Measurements from ENCODE around the gene SLC36A2.
"Not testable (repeated sequence)": the region's sequence is repeated elsewhere in the genome, so short reads cannot be mapped to it uniquely, and the experiment has no call there.

The SLC36A2 gene

DNA sequence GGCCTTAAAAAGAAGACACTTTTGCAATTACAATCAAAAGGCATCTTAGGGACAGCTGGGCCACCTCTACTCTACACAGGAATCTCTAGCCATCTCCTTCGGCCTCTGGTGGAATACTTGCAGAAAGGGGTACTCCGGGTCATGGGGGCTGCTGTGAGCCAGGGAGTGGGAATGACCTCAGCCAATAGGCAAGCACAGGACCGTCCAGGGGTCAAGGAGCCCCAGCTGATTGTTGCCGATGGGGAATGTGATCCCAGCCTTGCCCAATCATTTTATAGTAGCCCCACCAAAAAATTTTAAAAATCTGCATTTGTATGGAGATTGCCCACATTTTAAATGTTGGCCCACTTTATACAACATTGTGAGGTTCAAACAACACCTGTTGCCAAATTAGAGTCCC, 26.9 kb downstream of the SLC36A2 start:
- no peak for DNase-seq

- no peak for DNase-seq
These were observed 28.3 kb downstream of the SLC36A2 start for GRCh38 chr5:151318850-151319732.

DNA sequence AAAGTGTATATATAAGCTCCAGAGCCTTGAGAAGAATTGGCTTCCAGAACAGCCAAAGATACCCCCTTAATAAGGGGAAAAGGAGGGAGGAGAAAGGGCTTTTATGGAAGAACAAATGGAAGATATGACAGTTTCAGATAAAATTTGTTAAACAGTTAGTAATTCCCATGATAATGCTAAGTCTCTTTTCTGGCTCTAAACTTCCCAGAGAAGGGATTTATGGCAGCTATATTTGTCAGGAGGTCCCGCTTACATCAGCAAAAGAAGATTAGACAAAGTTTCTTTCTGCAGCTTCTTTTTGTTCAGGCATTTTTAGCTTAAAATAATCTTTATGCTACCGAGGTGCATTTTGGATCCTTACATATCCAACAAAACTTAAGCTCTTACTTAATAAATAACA, 29.5 kb downstream of the SLC36A2 start:
- DNase-seq, result no peak

- DNase-seq, result no peak
These were observed 31.3 kb downstream of the SLC36A2 start for GRCh38 chr5:151315998-151316597.

DNA sequence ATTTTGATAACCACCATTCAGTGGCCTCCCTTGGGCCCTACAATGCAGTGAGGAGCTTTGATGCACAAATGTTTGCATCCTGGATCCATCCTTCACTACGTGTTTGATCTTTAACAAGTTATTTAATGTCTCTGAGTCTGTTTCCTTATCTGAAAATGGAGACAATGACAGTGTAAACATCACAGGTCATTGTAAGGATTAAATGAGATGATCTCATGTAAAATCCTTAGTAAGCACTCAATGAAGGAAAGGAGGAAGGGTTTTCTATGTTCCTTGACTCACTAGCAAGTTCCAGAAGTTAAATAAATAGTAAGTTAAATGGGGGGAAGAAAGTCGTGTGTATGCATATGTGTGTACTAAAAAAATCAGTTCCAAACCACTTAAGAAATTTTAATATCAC, 34.0 kb downstream of the SLC36A2 start:
- no peak for DNase-seq

GRCh38 chr5:151312756-151313324, 34.5 kb downstream of the SLC36A2 start:
- DNase-seq, result no peak

DNA sequence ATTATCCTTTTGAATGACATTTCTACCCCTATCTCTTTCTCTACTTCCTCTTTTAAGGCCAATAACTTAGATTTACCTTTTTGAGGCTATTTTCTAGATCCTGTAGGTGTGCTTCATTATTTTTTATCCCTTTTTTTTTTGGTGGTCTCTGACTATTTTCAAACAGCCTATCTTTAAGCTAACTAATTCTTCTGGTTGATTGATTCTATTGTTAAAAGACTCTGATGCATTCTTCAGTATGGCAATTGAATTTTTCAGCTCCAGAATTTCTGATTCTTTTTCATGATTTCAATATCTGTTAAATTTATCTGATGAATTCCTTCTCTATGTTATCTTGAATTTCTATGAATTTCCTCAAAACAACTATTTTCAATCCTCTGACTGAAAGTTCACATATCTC, 36.4 kb downstream of the SLC36A2 start:
- DNase-seq, result no peak

GRCh38 chr5:151309821-151310220, 37.5 kb downstream of the SLC36A2 start:
- not testable (repeated sequence) for DNase-seq

DNA sequence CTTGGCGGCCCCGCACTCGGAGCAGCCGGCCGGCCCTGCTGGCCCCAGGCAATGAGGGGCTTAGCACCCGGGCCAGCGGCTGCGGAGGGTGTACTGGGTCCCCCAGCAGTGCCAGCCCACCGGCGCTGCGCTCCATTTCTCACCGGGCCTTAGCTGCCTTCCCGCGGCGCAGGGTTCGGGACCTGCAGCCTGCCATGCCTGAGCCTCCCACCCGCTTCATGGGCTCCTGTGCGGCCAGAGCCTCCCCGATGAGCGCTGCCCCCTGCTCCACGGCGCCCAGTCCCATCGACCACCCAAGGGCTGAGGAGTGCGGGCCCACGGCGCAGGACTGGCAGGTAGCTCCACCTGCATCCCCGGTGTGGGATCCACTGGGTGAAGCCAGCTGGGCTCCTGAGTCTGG, 38.1 kb downstream of the SLC36A2 start:
- DNase-seq, result not testable (repeated sequence)

DNA sequence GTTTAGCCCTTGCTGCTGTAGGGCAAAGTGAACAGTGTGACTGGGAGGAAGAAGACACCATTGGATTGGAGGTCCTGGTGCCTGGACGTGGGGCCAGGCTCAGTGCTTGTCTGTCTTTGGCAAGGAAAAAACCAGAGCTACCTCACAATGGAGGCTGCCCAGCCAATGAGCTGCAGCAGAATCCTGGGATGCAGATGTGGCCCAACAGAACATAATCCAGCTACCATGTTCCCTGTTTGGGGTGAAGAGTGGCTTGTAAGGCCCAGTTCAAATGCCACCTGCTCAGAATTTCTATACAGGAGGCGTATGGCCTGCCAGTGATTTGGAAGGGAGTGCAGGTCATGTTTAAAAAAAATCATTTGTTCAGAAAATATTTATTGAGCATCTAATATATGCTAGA, 43.7 kb downstream of the SLC36A2 start, which contains the start of gene SLC36A3:
Gene SLC36A3 (minus strand): TSS at position 101 of the 400 bp plus-strand sequence. CDS start 412 bp downstream, outside the sequence.
- no peak for DNase-seq

GRCh38 chr5:151298063-151298855, 49.1 kb downstream of the SLC36A2 start:
- no peak for DNase-seq

DNA sequence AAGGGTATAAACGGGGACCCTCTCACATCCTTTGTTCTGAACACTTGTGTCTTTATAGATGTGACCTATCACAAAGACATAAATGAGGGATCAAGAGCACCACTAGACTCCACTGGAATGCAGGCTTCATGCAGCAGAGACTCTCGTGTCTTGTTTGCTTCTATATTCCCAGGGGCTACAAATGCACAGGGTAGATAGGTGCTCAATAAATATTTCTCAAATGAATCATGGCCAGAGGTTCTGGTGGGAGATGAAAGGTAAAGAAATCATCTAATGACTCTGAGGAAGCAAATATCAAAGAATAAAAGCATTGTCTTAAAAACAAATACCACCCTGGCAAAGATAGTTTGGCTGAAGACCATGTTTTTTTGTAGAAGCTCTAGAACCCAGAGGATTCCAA, 50.4 kb downstream of the SLC36A2 start:
- DNase-seq, result no peak

GRCh38 chr5:151296478-151296830, 50.9 kb downstream of the SLC36A2 start:
- no peak for DNase-seq

DNA sequence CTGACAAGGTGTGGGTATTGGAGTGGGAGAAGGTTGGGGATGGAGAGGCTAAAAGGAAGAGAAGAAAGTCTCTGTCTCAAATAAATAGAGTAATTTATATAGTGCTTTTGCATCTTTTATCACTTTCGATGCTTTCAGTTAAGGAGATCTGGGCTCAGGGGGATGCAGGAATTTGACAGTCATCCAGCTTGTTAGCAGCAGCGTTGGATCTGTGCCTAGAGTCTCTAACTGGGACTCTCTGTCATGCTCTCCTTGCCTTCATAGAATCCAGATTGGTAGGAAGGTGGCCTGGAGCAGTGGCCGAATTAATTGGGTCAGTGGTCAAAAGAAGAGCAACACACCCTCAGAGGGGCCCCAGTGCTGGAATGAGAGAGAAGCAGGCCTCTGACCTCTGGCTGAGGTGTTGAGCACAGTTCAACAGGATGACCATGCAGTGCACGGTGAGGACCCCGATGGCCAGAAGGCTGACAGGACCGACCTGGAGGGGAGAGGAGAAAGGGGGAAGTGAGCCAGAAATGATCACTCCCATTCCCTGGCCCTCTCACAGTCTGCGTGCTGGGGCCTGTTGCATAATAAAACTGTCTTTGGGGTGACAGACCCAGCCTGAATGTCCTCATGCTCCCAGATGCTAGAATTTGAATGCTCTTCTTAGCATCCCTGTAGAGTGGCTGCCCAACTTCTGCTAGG, 51.4 kb downstream of the SLC36A2 start:
- no peak for DNase-seq

- DNase-seq, result no peak
These were observed 52.2 kb downstream of the SLC36A2 start for GRCh38 chr5:151295138-151295537.

DNA sequence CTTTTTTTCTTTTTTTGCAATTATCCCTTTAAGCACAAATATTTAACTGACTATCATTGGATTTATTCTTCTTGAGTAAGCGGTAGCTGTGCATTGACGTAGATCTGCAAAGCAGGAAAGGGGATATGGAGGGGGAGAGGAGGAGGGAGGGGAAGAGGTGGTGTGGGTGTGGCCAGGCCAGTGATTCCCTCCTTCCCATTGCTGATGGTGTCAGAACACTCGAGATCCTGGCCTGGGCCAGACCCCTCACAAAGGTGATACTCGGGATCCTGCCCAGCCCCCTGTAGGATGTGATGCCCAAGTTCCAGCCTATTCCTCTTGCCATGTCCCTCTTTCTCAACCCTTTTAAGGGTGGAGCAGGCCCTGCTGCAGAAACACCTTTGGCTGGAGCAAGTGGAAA, 53.7 kb downstream of the SLC36A2 start:
- DNase-seq, result no peak

DNA sequence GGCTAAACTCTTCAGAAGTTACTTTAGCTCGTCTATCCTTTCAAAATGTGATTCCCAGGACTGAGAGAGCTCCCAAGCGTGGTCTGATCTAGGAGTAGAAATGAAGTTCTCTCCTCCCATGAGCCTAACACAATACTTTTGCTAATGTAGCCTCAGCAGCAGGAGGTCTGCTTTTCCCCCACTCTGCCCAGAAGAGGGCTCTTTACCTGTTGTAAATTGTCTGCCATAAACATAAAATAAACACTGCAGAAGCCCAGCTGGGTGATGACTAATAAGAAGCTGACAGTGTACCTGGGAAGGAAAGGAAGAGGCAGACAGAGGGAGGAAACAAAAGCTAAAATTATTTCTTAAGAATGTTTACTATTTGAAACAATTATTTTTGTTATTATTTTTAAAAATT, 59.2 kb downstream of the SLC36A2 start:
- no peak for DNase-seq

- DNase-seq, result no peak
These were observed 61.1 kb downstream of the SLC36A2 start for GRCh38 chr5:151286246-151286645.

- no peak for DNase-seq
These were observed 61.7 kb downstream of the SLC36A2 start for GRCh38 chr5:151285683-151286082.

DNA sequence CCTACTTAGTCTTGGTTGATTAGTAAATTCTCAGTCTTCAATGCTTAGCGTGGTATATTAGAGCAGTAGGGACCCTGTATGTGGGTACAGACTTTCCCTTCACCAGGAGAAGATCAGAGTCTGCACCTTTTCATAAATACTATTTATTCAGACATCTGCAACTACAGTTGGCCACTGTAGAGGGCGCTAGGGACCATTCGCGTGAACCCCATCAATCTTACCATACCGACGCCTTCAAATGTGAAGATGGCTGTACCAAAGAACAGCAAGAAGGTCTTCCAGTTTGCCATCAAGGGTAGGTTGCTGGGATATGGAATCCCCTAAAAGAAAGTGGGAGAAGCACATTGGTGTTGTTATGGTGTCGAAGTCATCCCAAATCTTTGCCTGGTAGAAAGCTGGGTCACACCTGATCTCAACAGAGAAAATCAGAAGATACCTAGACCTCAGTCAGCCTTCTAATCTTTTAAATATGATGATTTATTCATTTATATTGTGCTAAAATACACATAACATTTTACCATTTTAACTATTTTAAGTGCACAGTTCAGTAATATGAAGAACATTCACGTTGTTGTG, 62.9 kb downstream of the SLC36A2 start:
- DNase-seq, result no peak

DNA sequence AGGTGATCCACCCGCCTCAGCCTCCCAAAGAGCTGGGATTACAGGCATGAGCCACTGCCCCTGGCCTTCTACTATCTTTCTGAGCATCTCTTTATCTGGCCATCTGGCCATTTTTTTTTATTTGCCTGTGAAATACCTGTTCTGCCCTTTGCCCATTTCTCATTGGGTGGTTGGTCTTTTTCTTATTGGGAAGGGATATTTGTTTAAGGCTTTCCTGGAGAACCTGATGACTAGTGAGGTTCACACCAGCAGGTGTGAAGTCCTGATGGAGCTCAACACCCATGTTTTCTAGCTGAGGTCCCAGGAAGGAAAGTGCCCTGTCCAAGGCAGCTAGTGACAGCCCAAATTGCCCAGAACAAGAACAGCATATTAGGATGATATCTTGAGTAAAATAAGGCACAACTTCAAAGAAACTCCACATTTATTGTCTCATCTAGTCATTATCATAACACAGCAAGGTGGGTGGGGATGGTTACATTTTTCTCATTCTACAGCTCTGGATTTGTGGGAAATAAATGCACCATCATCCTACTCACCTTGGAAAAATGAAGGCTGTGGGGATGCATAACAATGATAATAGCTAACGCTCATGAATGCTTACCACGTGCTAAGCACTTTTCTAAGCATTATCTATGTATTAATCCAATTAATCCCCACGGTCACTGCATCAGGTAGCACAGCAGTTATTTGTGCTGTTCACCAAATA, 64.1 kb downstream of the SLC36A2 start:
- DNase-seq, result no peak

Measured in effector CD4-positive, alpha-beta T cell (primary cell).